Dendritic cell treated with granulocyte-macrophage colony-stimulating factor and Interleukin-4, amounts not matched to agents 40 ng/mL and 50 ng/mL, for 4 days (primary cell): Measurements from ENCODE around the gene CDK11B.
"Not testable (repeated sequence)": the region's sequence is repeated elsewhere in the genome, so short reads cannot be mapped to it uniquely, and the experiment has no call there.

Source experiments
- H3K27ac Mint-ChIP-seq: one replicate; pipeline ENCODE4 v1.8.0; 2022; ENCODE audit warnings: mild to moderate bottlenecking, mixed read lengths
- H3K27me3 Mint-ChIP-seq: one replicate; pipeline ENCODE4 v1.8.0; 2022; ENCODE audit warnings: mild to moderate bottlenecking, mixed read lengths
- H3K36me3 Mint-ChIP-seq: one replicate; pipeline ENCODE4 v1.8.0; 2022; ENCODE audit warnings: low read depth, mixed read lengths
- H3K4me1 Mint-ChIP-seq: one replicate; pipeline ENCODE4 v1.8.0; 2022; ENCODE audit warnings: low read depth, mixed read lengths
- H3K4me3 Mint-ChIP-seq: one replicate; pipeline ENCODE4 v1.8.0; 2022; ENCODE audit warnings: mild to moderate bottlenecking, moderate library complexity, mixed read lengths
- H3K9me3 Mint-ChIP-seq: one replicate; pipeline ENCODE4 v1.8.0; 2022; ENCODE audit warnings: mixed read lengths
- intact Hi-C: fragments of 100-400 bp; cut with micrococcal nuclease; formaldehyde crosslinking; loops from one replicate; pipeline ENCODE4 v1.15.0; 2022

Gene CDK11B

DNA sequence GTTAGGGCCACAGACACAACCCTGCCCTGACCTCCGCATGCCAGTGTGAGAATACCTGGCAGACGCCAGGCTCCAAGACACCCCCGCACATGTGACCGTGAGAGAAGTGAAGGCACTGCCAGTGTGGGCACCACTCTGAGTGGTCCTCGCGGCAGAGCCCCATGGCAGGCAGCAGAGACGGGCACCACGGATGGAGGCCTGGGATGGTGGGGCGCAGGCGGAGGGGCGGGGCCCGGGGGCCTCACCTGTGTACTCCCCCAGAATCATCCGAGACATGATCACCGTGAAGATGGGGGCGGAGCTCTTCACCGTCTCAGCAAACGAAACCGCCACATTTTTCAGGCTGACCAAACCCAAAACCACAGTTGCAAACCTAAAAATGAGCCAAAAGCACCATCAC lies 16.4 kb upstream of the CDK11B start:
- H3K27me3 Mint-ChIP-seq, H3K27ac Mint-ChIP-seq, intact Hi-C loops, H3K4me3 Mint-ChIP-seq, H3K9me3 Mint-ChIP-seq: not testable (repeated sequence)
- peaks cover 19% of the 10 kb centered on the region for H3K4me1 Mint-ChIP-seq
- peaks cover 72% of the 10 kb centered on the region for H3K36me3 Mint-ChIP-seq

DNA sequence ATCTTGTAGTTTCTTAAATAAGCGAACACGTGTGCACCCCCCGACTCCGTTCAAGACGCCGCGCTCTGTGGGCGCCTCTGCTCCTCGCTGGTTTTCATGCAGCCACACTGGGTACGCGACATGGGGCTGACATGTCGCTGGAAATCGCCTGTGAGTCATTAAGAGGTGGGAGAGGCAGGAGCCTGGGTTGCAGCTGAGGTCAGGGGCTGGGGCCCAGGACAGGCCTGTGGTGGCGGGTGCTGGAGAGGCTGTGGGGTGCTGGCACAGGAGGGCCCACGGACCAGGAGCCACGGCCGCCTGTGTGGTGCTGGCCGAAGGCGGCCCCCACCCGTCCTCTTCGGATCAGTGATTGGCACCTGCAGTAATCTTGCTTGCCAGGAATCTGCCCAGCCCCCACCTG lies 16.0 kb upstream of the CDK11B start:
- H3K27ac Mint-ChIP-seq, result peak overlapping the region; percentile 41
- H3K4me1 Mint-ChIP-seq, result peaks cover 19% of the 10 kb centered on the region
- H3K4me3 Mint-ChIP-seq, H3K27me3 Mint-ChIP-seq, H3K9me3 Mint-ChIP-seq, intact Hi-C loops: not testable (repeated sequence)
- peaks cover 76% of the 10 kb centered on the region for H3K36me3 Mint-ChIP-seq

GRCh38 chr1:1672181-1672965 lies 13.6 kb upstream of the CDK11B start:
- Mint-ChIP-seq H3K4me1 (no peaks in the 10 kb centered on the region), H3K27me3 (no peaks in the 10 kb centered on the region), H3K27ac (no peak overlapping the region), H3K4me3 (no peak overlapping the region), H3K36me3 (peaks cover 78% of the 10 kb centered on the region), H3K9me3 (no peaks in the 10 kb centered on the region)
- intact Hi-C loops, result no loop called here

DNA sequence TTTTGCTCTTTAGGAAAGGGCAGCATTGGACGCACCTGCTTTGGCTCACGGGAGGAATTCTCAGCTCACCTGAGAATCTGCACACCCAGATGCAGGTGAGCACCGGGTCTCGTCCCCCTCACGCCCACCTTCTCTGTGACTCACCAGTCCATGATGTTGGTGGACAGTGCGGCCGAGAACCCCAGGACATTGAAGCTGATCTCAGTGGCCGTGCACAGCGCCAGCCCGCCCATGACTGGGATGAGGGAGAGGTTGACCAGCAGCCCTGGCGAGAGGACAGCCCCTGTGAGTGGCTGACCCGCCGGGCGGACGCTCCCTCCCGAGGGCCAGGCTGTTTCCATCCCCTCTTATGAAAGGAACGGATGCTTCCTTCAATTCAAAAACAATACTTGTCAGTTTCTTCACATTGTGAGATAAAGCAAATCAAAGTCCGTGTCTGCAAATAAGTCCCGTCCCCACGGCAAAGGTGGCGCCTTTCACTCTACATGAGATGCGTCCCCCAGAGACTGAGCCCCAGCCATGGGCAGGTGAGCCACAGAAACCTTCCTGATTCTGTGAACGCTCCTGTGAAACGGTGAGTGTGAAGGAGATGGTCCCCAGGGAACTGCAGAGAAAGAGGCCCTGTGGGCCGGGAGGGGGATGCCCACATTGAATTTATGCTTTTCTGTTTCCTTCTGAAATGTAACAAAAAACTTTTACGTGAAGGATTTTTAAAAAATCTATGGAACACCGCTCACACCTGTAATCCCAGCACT lies 12.7 kb upstream of the CDK11B start:
- no peaks in the 10 kb centered on the region for H3K27me3 Mint-ChIP-seq

DNA sequence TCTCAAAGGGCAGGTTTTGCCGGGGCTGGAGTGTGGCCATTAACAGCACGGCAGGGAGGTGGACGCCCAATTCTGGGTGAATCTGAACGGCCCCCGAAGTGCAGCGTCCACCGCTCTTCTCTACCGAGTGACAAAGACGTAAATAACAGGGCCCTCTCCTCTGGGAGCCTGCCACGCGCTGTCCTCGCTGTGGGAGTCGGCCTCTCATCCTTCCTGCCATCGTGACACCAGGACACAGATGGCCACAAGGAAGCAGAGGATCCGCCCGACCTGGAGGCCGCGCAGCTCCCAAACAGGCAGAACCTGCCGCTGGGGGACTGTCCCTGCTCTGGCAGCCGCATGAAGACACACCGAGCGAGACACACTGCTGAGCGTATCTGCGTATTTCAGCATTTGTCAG lies 12.1 kb upstream of the CDK11B start:
- no peak overlapping the region for H3K27ac Mint-ChIP-seq
- no peaks in the 10 kb centered on the region for H3K27me3 Mint-ChIP-seq
- intact Hi-C loops, result no loop called here
- H3K9me3 Mint-ChIP-seq, result no peaks in the 10 kb centered on the region
- H3K36me3 Mint-ChIP-seq, result peaks cover 89% of the 10 kb centered on the region
- H3K4me1 Mint-ChIP-seq, result no peaks in the 10 kb centered on the region
- H3K4me3 Mint-ChIP-seq, result no peak overlapping the region

More for the DNA sequence above, 12.7 kb upstream of the CDK11B start:
- Mint-ChIP-seq H3K27ac (no peak overlapping the region), H3K9me3 (no peaks in the 10 kb centered on the region), H3K4me3 (no peak overlapping the region), H3K4me1 (no peaks in the 10 kb centered on the region), H3K36me3 (peaks cover 82% of the 10 kb centered on the region)
- intact Hi-C loops, result no loop called here

GRCh38 chr1:1669468-1670440 lies 10.9 kb upstream of the CDK11B start:
- intact Hi-C loops, result no loop called here
- Mint-ChIP-seq H3K27me3 (no peaks in the 10 kb centered on the region), H3K9me3 (no peaks in the 10 kb centered on the region), H3K36me3 (peaks cover 97% of the 10 kb centered on the region), H3K27ac (no peak overlapping the region), H3K4me1 (no peaks in the 10 kb centered on the region), H3K4me3 (no peak overlapping the region)

GRCh38 chr1:1666526-1666925 lies 7.7 kb upstream of the CDK11B start:
- Mint-ChIP-seq H3K9me3 (no peaks in the 10 kb centered on the region), H3K4me3 (no peak overlapping the region), H3K36me3 (peaks cover 80% of the 10 kb centered on the region), H3K27ac (no peak overlapping the region), H3K4me1 (no peaks in the 10 kb centered on the region), H3K27me3 (no peaks in the 10 kb centered on the region)
- intact Hi-C loops, result no loop called here

DNA sequence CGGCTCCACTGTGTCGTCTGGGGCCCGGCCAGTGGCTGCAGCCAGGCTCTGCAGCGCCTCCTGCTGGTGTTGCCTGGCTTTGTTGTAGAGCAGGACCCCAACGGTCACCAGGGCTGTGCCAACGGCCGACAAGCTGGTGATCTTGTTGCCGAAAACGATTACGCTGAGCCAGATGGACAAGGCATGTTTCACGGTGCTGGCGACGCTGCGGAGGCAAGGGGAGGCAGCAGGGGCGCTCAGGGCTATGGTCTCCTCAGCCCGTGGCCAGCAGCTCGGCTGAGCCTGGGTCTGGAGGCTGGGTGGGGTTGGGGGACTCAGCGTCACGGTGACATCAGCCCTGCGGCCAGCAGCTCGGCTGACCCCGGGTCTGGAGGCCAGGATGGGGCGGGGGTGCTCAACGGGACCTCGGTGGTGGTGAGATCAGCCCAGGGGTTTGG lies 7.0 kb upstream of the CDK11B start:
- H3K27me3 Mint-ChIP-seq, result no peaks in the 10 kb centered on the region
- H3K4me1 Mint-ChIP-seq, result no peaks in the 10 kb centered on the region
- peaks cover 73% of the 10 kb centered on the region for H3K36me3 Mint-ChIP-seq
- no peak overlapping the region for H3K27ac Mint-ChIP-seq
- intact Hi-C loops, result no loop called here
- no peak overlapping the region for H3K4me3 Mint-ChIP-seq
- H3K9me3 Mint-ChIP-seq, result no peaks in the 10 kb centered on the region

DNA sequence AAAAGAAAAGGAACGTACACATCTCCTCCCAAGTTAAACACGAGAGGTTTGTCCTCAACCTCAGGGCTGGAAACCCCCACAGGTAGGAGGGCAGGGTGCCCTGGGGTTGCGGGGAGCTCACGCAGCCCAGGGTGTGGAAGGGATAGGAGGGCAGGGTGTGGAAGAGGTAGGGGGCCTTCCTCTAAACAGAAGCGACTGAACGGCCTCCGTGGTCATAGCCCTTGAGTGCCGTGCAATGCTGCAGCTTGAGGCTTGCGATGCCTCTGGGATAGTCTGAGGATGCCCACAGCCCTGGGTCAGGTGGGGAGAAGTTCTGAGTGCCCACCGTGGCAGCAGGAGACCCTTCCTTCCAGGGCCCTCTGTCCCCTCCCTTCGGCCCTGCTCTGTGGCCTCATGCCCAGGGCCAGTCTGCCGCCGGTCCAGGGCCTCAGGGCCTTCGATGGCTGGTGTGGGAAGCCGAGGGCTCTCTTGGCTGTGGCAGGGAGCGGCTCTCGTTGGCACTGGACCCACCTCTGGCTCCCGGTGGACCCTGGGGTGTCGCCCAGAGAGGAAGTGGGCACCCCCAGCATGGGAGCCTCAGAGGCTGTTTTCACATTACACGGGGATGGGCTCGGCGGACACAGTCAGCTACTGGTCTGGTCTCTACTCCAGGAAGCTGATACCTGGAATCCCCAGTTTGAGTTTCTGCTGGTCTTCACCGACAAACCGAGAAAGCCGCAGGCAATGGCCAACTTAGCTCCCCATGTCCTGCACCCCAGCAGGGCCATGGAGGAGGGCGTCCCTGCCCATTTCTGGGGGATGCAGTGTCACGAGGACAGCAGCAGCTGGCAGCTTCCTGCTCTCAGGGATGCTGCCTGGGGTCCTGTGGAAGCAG lies 6.4 kb upstream of the CDK11B start:
- peaks cover 67% of the 10 kb centered on the region for H3K36me3 Mint-ChIP-seq
- H3K4me1 Mint-ChIP-seq, result no peaks in the 10 kb centered on the region
- no peak overlapping the region for H3K27ac Mint-ChIP-seq
- intact Hi-C loops, result no loop called here
- H3K4me3 Mint-ChIP-seq, result no peak overlapping the region
- no peaks in the 10 kb centered on the region for H3K9me3 Mint-ChIP-seq
- H3K27me3 Mint-ChIP-seq, result no peaks in the 10 kb centered on the region

- intact Hi-C loops, H3K9me3 Mint-ChIP-seq, H3K27ac Mint-ChIP-seq, H3K4me3 Mint-ChIP-seq, H3K4me1 Mint-ChIP-seq, H3K27me3 Mint-ChIP-seq: not testable (repeated sequence)
- peaks cover 58% of the 10 kb centered on the region for H3K36me3 Mint-ChIP-seq
These were observed 5.5 kb upstream of the CDK11B start for GRCh38 chr1:1664318-1664717.

- intact Hi-C loops, H3K4me3 Mint-ChIP-seq, H3K27ac Mint-ChIP-seq, H3K27me3 Mint-ChIP-seq, H3K4me1 Mint-ChIP-seq, H3K9me3 Mint-ChIP-seq: not testable (repeated sequence)
- peaks cover 51% of the 10 kb centered on the region for H3K36me3 Mint-ChIP-seq
These were observed 4.2 kb upstream of the CDK11B start for GRCh38 chr1:1662830-1663560.

GRCh38 chr1:1662392-1662791 lies 3.6 kb upstream of the CDK11B start:
- H3K36me3 Mint-ChIP-seq, result peaks cover 45% of the 10 kb centered on the region
- H3K4me3 Mint-ChIP-seq, intact Hi-C loops, H3K4me1 Mint-ChIP-seq, H3K27me3 Mint-ChIP-seq, H3K9me3 Mint-ChIP-seq, H3K27ac Mint-ChIP-seq: not testable (repeated sequence)

DNA sequence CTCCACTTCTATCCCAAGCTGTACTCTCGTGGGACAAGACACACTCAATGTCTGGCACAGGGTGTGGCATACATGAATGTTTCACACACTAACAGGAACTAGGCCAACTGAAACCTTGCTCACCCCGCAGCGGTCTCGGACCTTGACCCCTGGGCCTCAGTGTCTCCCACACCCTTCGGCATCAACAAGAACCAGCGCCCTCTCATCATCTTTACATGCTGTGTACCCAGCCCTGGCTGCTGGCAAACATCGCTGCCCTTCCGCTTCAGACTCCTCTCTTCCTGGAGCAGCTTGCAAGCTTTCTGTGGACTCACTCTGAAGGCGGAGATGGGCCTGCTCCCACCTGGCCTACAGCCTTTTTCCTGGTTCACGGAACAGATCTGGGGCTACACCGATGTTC lies 10.5 kb downstream of the CDK11B start:
- intact Hi-C loops, H3K9me3 Mint-ChIP-seq, H3K27me3 Mint-ChIP-seq, H3K27ac Mint-ChIP-seq, H3K4me1 Mint-ChIP-seq, H3K4me3 Mint-ChIP-seq: not testable (repeated sequence)
- H3K36me3 Mint-ChIP-seq, result peaks cover 80% of the 10 kb centered on the region
